PC-9 (cell line): Measurements from ENCODE around the gene AKAP13.

Experiments
- EZH2 ChIP-seq: fragments of 200-600 bp; sonication (generic); IDR thresholded peaks from 2 replicates; pipeline ENCODE4 v1.8.0; 2017; ENCODE audit warnings: antibody characterized with exemption, low read depth
- TF ChIP-seq, protein P1 (sequence below): fragments of 200-600 bp; sonication (generic); conservative IDR thresholded peaks from 2 replicates; pipeline ENCODE4 v1.6.1; 2017; ENCODE audit warnings: mixed run types, antibody characterized with exemption, mild to moderate bottlenecking, moderate library complexity

DNA sequence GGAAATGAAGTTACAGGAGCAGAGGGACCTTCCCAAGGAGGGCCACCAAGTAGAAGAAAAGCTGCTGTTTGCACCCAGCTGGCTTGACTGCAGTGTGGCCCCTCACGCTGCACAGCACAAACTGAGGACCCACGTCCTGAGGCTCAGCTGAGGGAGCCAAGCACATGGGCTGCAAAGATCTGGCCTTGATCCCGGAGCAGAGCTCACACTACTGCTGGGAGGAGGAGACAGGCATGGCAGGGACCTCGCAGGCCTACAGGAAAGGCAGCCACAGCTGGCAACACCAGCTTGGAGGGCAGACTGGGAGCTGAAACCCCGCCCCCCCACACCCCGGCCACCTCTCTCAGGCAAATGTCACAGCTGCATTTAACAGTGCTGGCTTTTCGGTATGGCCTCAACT, 374.6 kb downstream of the AKAP13 start:
- TF ChIP-seq, protein P1, sequence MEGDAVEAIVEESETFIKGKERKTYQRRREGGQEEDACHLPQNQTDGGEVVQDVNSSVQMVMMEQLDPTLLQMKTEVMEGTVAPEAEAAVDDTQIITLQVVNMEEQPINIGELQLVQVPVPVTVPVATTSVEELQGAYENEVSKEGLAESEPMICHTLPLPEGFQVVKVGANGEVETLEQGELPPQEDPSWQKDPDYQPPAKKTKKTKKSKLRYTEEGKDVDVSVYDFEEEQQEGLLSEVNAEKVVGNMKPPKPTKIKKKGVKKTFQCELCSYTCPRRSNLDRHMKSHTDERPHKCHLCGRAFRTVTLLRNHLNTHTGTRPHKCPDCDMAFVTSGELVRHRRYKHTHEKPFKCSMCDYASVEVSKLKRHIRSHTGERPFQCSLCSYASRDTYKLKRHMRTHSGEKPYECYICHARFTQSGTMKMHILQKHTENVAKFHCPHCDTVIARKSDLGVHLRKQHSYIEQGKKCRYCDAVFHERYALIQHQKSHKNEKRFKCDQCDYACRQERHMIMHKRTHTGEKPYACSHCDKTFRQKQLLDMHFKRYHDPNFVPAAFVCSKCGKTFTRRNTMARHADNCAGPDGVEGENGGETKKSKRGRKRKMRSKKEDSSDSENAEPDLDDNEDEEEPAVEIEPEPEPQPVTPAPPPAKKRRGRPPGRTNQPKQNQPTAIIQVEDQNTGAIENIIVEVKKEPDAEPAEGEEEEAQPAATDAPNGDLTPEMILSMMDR: no peak
- TF ChIP-seq EZH2: no peak
